Measurements from ENCODE around the gene TJAP1.
A peak's percentile ranks its signal among the peaks of the same experiment; 100 is the strongest.
"Not testable (repeated sequence)": the region's sequence is repeated elsewhere in the genome, so short reads cannot be mapped to it uniquely, and the experiment has no call there.

Gene TJAP1

GRCh38 chr6:43453831-43454230 is 23.5 kb upstream of the TJAP1 start:
- no peak for DNase-seq

GRCh38 chr6:43454290-43454695 is 23.1 kb upstream of the TJAP1 start:
- DNase-seq, result no peak

GRCh38 chr6:43454696-43455530 is 22.5 kb upstream of the TJAP1 start:
- peak; percentile 87 for DNase-seq

- peak; percentile 89 for DNase-seq
Observed at GRCh38 chr6:43455531-43456428, 21.6 kb upstream of the TJAP1 start, which contains the start of gene DLK2. Gene DLK2 (minus strand): TSS chr6:43455548. CDS start chr6:43454825, 723 bp downstream.

- DNase-seq, result peak; percentile 34
Observed at GRCh38 chr6:43457643-43458042, 19.7 kb upstream of the TJAP1 start.

- DNase-seq, result not testable (repeated sequence)
Observed at GRCh38 chr6:43458154-43458553, 19.2 kb upstream of the TJAP1 start.

GRCh38 chr6:43459535-43459934 is 17.8 kb upstream of the TJAP1 start:
- DNase-seq, result no peak

- DNase-seq, result no peak
Observed at GRCh38 chr6:43460032-43460431, 17.3 kb upstream of the TJAP1 start.

- DNase-seq, result no peak
Observed at GRCh38 chr6:43461936-43462335, 15.4 kb upstream of the TJAP1 start.

GRCh38 chr6:43464337-43464736 is 13.0 kb upstream of the TJAP1 start:
- no peak for DNase-seq

GRCh38 chr6:43465948-43466347 is 11.4 kb upstream of the TJAP1 start:
- DNase-seq, result no peak

- DNase-seq, result not testable (repeated sequence)
Observed at GRCh38 chr6:43467265-43467664, 10.1 kb upstream of the TJAP1 start.

- DNase-seq, result no peak
Observed at GRCh38 chr6:43467752-43468151, 9.6 kb upstream of the TJAP1 start.

GRCh38 chr6:43468240-43468639 is 9.1 kb upstream of the TJAP1 start:
- DNase-seq, result no peak

- DNase-seq, result peak; percentile 78
Observed at GRCh38 chr6:43468748-43469681, 8.4 kb upstream of the TJAP1 start.

- DNase-seq, result no peak
Observed at GRCh38 chr6:43469947-43470346, 7.4 kb upstream of the TJAP1 start.

GRCh38 chr6:43471399-43471798 is 6.0 kb upstream of the TJAP1 start:
- DNase-seq, result no peak

GRCh38 chr6:43472515-43472914 is 4.9 kb upstream of the TJAP1 start:
- no peak for DNase-seq

GRCh38 chr6:43475516-43475915 is 1.9 kb upstream of the TJAP1 start:
- no peak for DNase-seq

- DNase-seq, result no peak
Observed at GRCh38 chr6:43476746-43477145, 624 bp upstream of the TJAP1 start.

- no peak for DNase-seq
Observed at GRCh38 chr6:43478008-43478372, 620 bp downstream of the TJAP1 start.

GRCh38 chr6:43481075-43481474 is 3.7 kb downstream of the TJAP1 start:
- DNase-seq, result no peak
